Body of pancreas (tissue), 4 donors: ENCODE results near the gene UBE3B. TPM values are rescaled to one million over a fixed set of nuclear protein-coding genes. Genes with fewer than 3 reads are reported as not detected.

Source experiments
- ATAC-seq: fragments of 150-250 bp; one replicate; pipeline ENCODE4 v1.9.1; 2016
- DNase-seq, 4 donors: peaks; one replicate each; pipeline ENCODE4 v3.0.0-alpha.2; 2019
- H3K27ac ChIP-seq, 4 donors: fragments of 200-600 bp; sonication (generic); 1 replicate in 3 of 4; 2 replicates in 1 of 4; pipeline versions ENCODE4 v1.5.1 to v1.6.1; 2016 to 2019; ENCODE audit warnings: mild to moderate bottlenecking in 1 of 4, mixed read lengths in 1 of 4, moderate library complexity in 1 of 4
- H3K27me3 ChIP-seq, 2 donors: fragments of 200-600 bp; sonication (generic); one replicate each; pipeline ENCODE4 v1.6.0; 2016; ENCODE audit warnings: mild to moderate bottlenecking in 1 of 2
- H3K36me3 ChIP-seq, 2 donors: fragments of 200-600 bp; sonication (generic); replicated peaks in 1 of 2; 2 replicates each; pipeline ENCODE4 v1.5.1; 2016; ENCODE audit warnings: low read depth in 2 of 2; ENCODE audit not compliant: insufficient read depth in 1 of 2
- H3K4me1 ChIP-seq: fragments of 200-600 bp; sonication (generic); one replicate; pipeline ENCODE4 v1.6.0; 2016
- H3K4me3 ChIP-seq, 2 donors: fragments of 200-600 bp; sonication (generic); 1 replicate in 1 of 2; 2 replicates in 1 of 2; pipeline ENCODE4 v1.5.1; 2016 to 2019
- H3K9me3 ChIP-seq, 3 donors: fragments of 200-600 bp; sonication (generic); 1 replicate in 2 of 3; 2 replicates in 1 of 3; pipeline ENCODE4 v1.5.1; 2016
- CTCF ChIP-seq, 7 experiments: fragments of 450-650 bp in 4 of 7; fragments of 200-600 bp in 3 of 7; sonication (generic) in 3 of 7; IDR thresholded peaks; one replicate each; pipeline ENCODE4 v1.5.1; 2016 to 2019; ENCODE audit warnings: antibody characterized with exemption in 7 of 7
- POLR2A ChIP-seq, 3 donors: fragments of 450-650 bp; IDR thresholded peaks; one replicate each; pipeline ENCODE4 v1.6.1; 2016; ENCODE audit warnings: antibody characterized with exemption in 3 of 3, mild to moderate bottlenecking in 2 of 3
- WGBS, 2 donors: methylation state at CpG; one replicate each; pipeline ENCODE4 v1.1.5; 2017; 5-methylcytosine and 5-hydroxymethylcytosine counted together
- intact Hi-C: fragments of 100-400 bp; cut with DNase I; formaldehyde crosslinking; loops from one replicate; pipeline ENCODE4 v1.15.1; 2023
- total RNA-seq, 2 donors: library from RNA; depleted of rRNA; stranded (reverse); fragments of >200 nt; gene quantifications; one replicate each; pipeline ENCODE4 v1.1.0, GENCODE V29; 2016

The UBE3B gene
- total RNA-seq, 2 donors from 2014 or later: 18.9 to 33.9 TPM

GRCh38 chr12:109432842-109433304 is 44.6 kb upstream of the UBE3B start:
- Histone ChIP-seq H3K27me3 (no peaks in the 10 kb centered on the region), H3K4me3 (no peak overlapping the region), H3K9me3 (no peaks in the 10 kb centered on the region), H3K4me1 (peaks cover 7% of the 10 kb centered on the region), H3K27ac (no peak overlapping the region), H3K36me3 (no peaks in the 10 kb centered on the region)
- TF ChIP-seq CTCF (IDR thresholded peaks at IDR 0.05): peak; percentile 63 to 87 (median 70)
- no peak for TF ChIP-seq POLR2A (IDR thresholded peaks at IDR 0.05)
- DNase-seq: peak; percentile 84 to 90 (median 85)
- intact Hi-C loops: loop anchor here (10.0 kb wide), 1 partner anchor 342 kb away; no protein-coding TSS in a partner anchor
- 17 to 25% methylated on average over 12 to 14 of the region's 14 CpGs for WGBS, 2 donors
- peak; percentile 79 for ATAC-seq

GRCh38 chr12:109433618-109434017 is 43.8 kb upstream of the UBE3B start:
- 71 to 80% methylated on average over 4 of the region's 4 CpGs for whole genome bisulfite sequencing, 2 donors
- TF ChIP-seq CTCF (IDR thresholded peaks at IDR 0.05) (peak in 1 of 7 experiments; percentile 6), POLR2A (IDR thresholded peaks at IDR 0.05) (no peak)
- Histone ChIP-seq H3K36me3 (no peaks in the 10 kb centered on the region), H3K4me1 (peaks cover 7% of the 10 kb centered on the region), H3K4me3 (no peak overlapping the region), H3K27ac (no peak overlapping the region), H3K27me3 (no peaks in the 10 kb centered on the region), H3K9me3 (no peaks in the 10 kb centered on the region)
- ATAC-seq (peak; percentile 27), DNase-seq (peak in 2 of 4 donors; percentile 10 to 22)
- intact Hi-C loops: loop anchor here (10.0 kb wide), 1 partner anchor 341 kb away; no protein-coding TSS in a partner anchor

GRCh38 chr12:109434582-109434981 is 42.9 kb upstream of the UBE3B start:
- H3K36me3 ChIP-seq: no peaks in the 10 kb centered on the region
- no peak for DNase-seq
- H3K27me3 ChIP-seq: no peaks in the 10 kb centered on the region
- ATAC-seq: no peak
- 76 to 79% methylated on average over 7 of the region's 7 CpGs for WGBS, 2 donors
- intact Hi-C loops: loop anchor here (10.0 kb wide), 1 partner anchor 340 kb away; no protein-coding TSS in a partner anchor
- no peak overlapping the region for H3K27ac ChIP-seq
- no peaks in the 10 kb centered on the region for H3K9me3 ChIP-seq
- peaks cover 7% of the 10 kb centered on the region for H3K4me1 ChIP-seq
- no peak for TF ChIP-seq POLR2A (IDR thresholded peaks at IDR 0.05)
- no peak for TF ChIP-seq CTCF (IDR thresholded peaks at IDR 0.05)
- H3K4me3 ChIP-seq: no peak overlapping the region

GRCh38 chr12:109435428-109436187 is 41.8 kb upstream of the UBE3B start:
- no peaks in the 10 kb centered on the region for H3K9me3 ChIP-seq
- TF ChIP-seq CTCF (IDR thresholded peaks at IDR 0.05) (no peak), POLR2A (IDR thresholded peaks at IDR 0.05) (no peak)
- intact Hi-C loops: loop anchor here (10.0 kb wide), 1 partner anchor 339 kb away; no protein-coding TSS in a partner anchor
- H3K36me3 ChIP-seq: no peaks in the 10 kb centered on the region
- no peak overlapping the region for H3K27ac ChIP-seq
- no peaks in the 10 kb centered on the region for H3K27me3 ChIP-seq
- 65 to 67% methylated on average over 13 to 17 of the region's 17 CpGs for WGBS, 2 donors
- DNase-seq (no peak), ATAC-seq (no peak)
- peaks cover 7% of the 10 kb centered on the region for H3K4me1 ChIP-seq
- H3K4me3 ChIP-seq: no peak overlapping the region
